HG02588 (cell line): ENCODE results near the gene DDX28.

Source experiments
- ATAC-seq: cut with Tn5 transposase; IDR thresholded peaks from one replicate; pipeline ENCODE4 v1.9.1; 2021; ENCODE audit warnings: mild to moderate bottlenecking, moderate library complexity; ENCODE audit not compliant: unreplicated experiment

Gene DDX28

GRCh38 chr16:68022728-68023537 lies at the start of gene DDX28, which contains the start of gene DUS2:
TSS of gene DDX28 (minus strand) at chr16:68023232. CDS start at chr16:68023202, 30 bp downstream.
TSS of gene DUS2 (plus strand) at chr16:68023284. CDS start at chr16:68038024, 14,740 bp downstream.
- peak; percentile 72 for ATAC-seq

GRCh38 chr16:68072038-68072695 lies 49.1 kb upstream of the DDX28 start:
- no peak for ATAC-seq

- no peak for ATAC-seq
Measured at GRCh38 chr16:68071518-68071901, 48.5 kb upstream of the DDX28 start.

- peak; percentile 33 for ATAC-seq
Measured at GRCh38 chr16:68070806-68071517, 47.9 kb upstream of the DDX28 start.

- ATAC-seq = no peak
Measured at GRCh38 chr16:68070249-68070730, 47.3 kb upstream of the DDX28 start.

- no peak for ATAC-seq
Measured at GRCh38 chr16:68069511-68070248, 46.6 kb upstream of the DDX28 start.

- ATAC-seq = no peak
Measured at GRCh38 chr16:68068926-68069325, 45.9 kb upstream of the DDX28 start.

- ATAC-seq = no peak
Measured at GRCh38 chr16:68066763-68067162, 43.7 kb upstream of the DDX28 start.

- no peak for ATAC-seq
Measured at GRCh38 chr16:68065716-68066305, 42.8 kb upstream of the DDX28 start.

- ATAC-seq = no peak
Measured at GRCh38 chr16:68064791-68065365, 41.8 kb upstream of the DDX28 start.

GRCh38 chr16:68062910-68063393 lies 39.9 kb upstream of the DDX28 start:
- no peak for ATAC-seq

GRCh38 chr16:68061396-68061795 lies 38.4 kb upstream of the DDX28 start:
- ATAC-seq = no peak

GRCh38 chr16:68059804-68060203 lies 36.8 kb upstream of the DDX28 start:
- no peak for ATAC-seq

GRCh38 chr16:68055395-68055794 lies 32.4 kb upstream of the DDX28 start:
- ATAC-seq = no peak

GRCh38 chr16:68049449-68049848 lies 26.4 kb upstream of the DDX28 start:
- ATAC-seq = no peak

GRCh38 chr16:68047987-68048386 lies 25.0 kb upstream of the DDX28 start:
- ATAC-seq = no peak

GRCh38 chr16:68046106-68046505 lies 23.1 kb upstream of the DDX28 start:
- ATAC-seq = no peak

GRCh38 chr16:68041783-68042182 lies 18.8 kb upstream of the DDX28 start:
- ATAC-seq = no peak

GRCh38 chr16:68040506-68041288 lies 17.7 kb upstream of the DDX28 start:
- no peak for ATAC-seq
